HG03565 (cell line): Measurements from ENCODE around the gene FASTKD2.

Experiments used
- ATAC-seq: cut with Tn5 transposase; IDR thresholded peaks from one replicate; pipeline ENCODE4 v1.9.1; 2021; ENCODE audit warnings: mild to moderate bottlenecking, moderate library complexity; ENCODE audit not compliant: unreplicated experiment

The FASTKD2 gene

GRCh38 chr2:206765242-206766056 lies at the start of gene FASTKD2, which contains the start of gene MDH1B:
Gene FASTKD2, plus strand, starts transcription at chr2:206765606. Its CDS starts 1,088 bp downstream, at chr2:206766694.
Gene MDH1B, minus strand, starts transcription at chr2:206765328. Its CDS starts 57 bp downstream, at chr2:206765271.
- ATAC-seq: peak; percentile 89

- no peak for ATAC-seq
These were observed 48.8 kb upstream of the FASTKD2 start for GRCh38 chr2:206716623-206717022.

- ATAC-seq: no peak
These were observed 47.1 kb upstream of the FASTKD2 start, which contains the start of gene DYTN for GRCh38 chr2:206718296-206718695. Gene DYTN, minus strand, starts transcription at chr2:206718396. Its CDS starts 117 bp downstream, at chr2:206718279.

- ATAC-seq: peak; percentile 78
These were observed 44.0 kb upstream of the FASTKD2 start for GRCh38 chr2:206721256-206721920.

GRCh38 chr2:206723288-206723687 lies 42.1 kb upstream of the FASTKD2 start:
- no peak for ATAC-seq

GRCh38 chr2:206727287-206727686 lies 38.1 kb upstream of the FASTKD2 start:
- no peak for ATAC-seq

GRCh38 chr2:206728277-206729199 lies 36.9 kb upstream of the FASTKD2 start:
- ATAC-seq: no peak

GRCh38 chr2:206733341-206733740 lies 32.1 kb upstream of the FASTKD2 start:
- no peak for ATAC-seq

- no peak for ATAC-seq
These were observed 28.5 kb upstream of the FASTKD2 start for GRCh38 chr2:206736935-206737334.

- no peak for ATAC-seq
These were observed 26.1 kb upstream of the FASTKD2 start for GRCh38 chr2:206739271-206739670.

- ATAC-seq: no peak
These were observed 24.6 kb upstream of the FASTKD2 start for GRCh38 chr2:206740800-206741199.

GRCh38 chr2:206756816-206757215 lies 8.6 kb upstream of the FASTKD2 start:
- ATAC-seq: no peak

- no peak for ATAC-seq
These were observed 649 bp upstream of the FASTKD2 start for GRCh38 chr2:206764673-206765241.

GRCh38 chr2:206766057-206766930 lies 888 bp downstream of the FASTKD2 start:
- ATAC-seq: no peak

GRCh38 chr2:206774871-206775270 lies 9.5 kb downstream of the FASTKD2 start:
- no peak for ATAC-seq

GRCh38 chr2:206776432-206776831 lies 11.0 kb downstream of the FASTKD2 start:
- no peak for ATAC-seq

- ATAC-seq: no peak
These were observed 15.3 kb downstream of the FASTKD2 start for GRCh38 chr2:206780671-206781070.

GRCh38 chr2:206783718-206784117 lies 18.3 kb downstream of the FASTKD2 start:
- no peak for ATAC-seq

GRCh38 chr2:206784559-206785353 lies 19.4 kb downstream of the FASTKD2 start:
- ATAC-seq: no peak
